Measurements from ENCODE around the gene PEX13.
"Not testable (repeated sequence)": the region's sequence is repeated elsewhere in the genome, so short reads cannot be mapped to it uniquely, and the experiment has no call there.

Gene PEX13

DNA sequence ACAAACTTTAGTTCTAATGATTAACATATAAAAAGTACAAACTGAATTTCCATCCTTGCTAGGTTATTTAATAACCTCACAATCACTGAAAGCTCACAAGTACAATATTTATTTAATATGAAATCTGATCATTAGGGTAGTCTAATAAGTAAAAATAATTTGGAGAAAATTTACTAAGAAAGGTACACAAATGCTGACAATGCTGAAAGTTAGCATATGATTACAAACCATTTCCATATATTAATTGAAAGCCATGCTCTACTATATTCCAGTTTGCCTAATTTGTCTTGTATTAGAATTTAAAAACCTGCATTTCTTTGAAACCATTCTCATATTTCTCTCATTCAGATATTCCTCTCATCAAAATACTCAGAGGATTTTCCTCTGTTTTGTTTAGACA is 8.2 kb upstream of the PEX13 start:
- DNase-seq, result no peak

DNA sequence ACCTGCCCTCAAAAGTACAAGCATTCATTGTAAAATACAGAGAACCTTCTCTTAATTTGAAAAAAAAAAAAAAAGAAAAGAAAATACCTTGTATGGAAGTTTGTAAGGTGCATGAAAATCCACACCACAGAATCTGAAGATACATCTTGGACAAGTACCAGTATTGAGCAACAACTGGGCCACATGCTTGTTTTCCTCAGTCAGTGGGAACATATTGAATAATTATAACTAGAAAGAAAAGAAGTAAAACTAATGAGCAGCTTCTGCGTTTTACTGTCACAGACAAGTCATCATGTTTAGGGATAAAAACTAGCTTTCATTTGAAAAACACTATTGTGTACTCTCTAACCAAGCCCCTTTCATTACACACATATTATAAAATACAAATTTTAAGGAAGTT is 5.8 kb upstream of the PEX13 start:
- DNase-seq, result no peak

DNA sequence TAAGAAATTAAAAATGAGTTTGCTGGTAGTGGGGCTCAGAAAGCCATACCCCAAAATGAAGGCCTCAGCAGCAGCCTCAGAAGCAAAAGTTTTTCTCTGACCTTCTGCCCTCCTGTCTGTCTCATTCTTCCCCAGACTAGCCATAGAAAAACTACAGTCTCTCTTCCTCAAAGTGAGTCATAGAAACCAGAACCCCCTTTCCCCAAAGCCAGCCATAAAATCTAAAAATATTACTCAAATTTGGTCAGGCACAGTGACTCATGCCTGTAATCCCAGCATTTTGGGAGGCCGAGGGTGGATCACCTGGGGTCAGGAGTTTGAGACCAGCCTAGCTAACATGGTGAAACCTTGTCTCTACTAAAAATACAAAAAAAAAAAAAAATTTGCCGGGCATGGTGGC is 5.2 kb upstream of the PEX13 start:
- DNase-seq, result peak; percentile 15

GRCh38 chr2:61013382-61013781 is 4.1 kb upstream of the PEX13 start:
- DNase-seq, result peak; percentile 12

DNA sequence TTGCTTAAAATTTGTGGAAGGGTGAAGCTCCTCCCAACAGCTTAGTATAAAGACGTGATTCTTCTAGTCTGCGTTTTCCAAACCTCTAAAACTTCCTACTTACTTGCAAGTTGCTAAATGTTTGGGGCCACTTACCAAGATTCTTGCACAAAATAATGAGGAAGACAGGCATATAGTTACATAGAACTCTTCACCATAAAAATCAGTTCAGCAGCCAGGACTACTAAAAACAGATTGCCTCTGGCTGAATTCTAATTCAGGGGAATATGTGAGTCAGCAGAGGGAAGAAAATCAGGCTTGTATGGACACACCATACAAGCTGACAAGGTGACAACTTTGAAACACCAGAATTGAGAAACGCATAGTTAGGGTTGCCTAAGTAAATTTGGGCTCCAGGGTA is 2.8 kb upstream of the PEX13 start:
- no peak for DNase-seq

DNA sequence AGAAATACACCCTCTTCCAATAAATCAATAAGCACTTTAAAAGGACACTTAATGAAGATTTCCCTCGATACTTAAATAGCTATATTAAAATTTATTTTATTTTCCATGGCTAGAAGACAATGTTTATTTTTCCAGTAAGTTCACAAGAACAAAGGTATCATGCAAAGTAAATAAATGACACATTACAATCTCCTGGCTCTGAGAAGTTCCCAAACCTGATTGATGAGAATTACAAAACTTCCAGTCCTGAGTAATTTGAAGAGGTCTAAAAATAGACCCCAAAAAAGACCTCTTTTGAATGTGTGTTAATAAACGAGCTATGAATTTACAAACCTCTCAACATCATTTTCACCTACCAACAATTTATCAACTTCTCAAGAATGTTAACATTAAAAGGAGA is 1.5 kb upstream of the PEX13 start:
- peak; percentile 81 for DNase-seq

- peak; percentile 62 for DNase-seq
Measured at GRCh38 chr2:61016392-61017002, 1.0 kb upstream of the PEX13 start.

GRCh38 chr2:61017003-61017555 is 441 bp upstream of the PEX13 start:
- peak; percentile 94 for DNase-seq

GRCh38 chr2:61018318-61018755 is 817 bp downstream of the PEX13 start:
- peak; percentile 49 for DNase-seq

DNA sequence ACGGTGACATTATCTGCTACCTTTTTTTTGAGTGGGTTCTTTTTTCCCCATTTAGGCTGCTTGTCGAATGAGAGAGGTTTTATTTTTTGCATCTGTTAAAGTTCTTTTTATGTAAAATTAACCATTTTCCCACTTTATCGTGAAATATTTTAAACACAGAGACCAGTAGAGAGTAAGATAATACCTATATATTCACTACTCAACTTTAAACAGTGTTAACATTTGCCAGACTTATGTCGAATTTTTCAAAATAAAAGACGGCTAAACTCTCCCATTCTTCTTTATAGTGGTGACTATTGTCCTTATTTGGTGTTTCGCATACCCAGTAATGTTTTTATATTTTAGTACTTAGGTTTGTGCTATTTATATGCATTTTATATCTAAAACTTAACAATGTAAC is 1.3 kb downstream of the PEX13 start:
- no peak for DNase-seq

GRCh38 chr2:61021228-61021660 is 3.7 kb downstream of the PEX13 start:
- no peak for DNase-seq

DNA sequence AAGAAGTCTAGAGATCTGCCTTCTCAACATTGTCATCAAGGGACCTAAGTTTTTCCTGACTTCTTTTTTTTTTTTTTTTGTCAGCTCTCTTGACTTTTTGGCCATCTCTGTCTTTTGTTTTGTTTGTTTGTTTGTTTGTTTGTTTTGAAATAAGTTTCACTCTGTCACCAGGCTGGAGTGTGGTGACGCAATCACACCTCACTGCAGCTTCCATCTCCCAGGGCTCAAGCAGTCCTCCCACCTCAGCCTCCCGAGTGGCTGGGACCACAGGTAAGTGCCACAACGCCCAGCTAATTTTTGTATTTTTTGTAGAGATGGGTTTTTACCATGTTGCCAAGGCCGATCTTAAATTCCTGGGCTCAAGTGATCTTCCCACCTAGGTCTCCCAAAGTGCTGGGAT is 6.2 kb downstream of the PEX13 start:
- no peak for DNase-seq

- DNase-seq, result no peak
Measured at GRCh38 chr2:61029533-61029932, 12.0 kb downstream of the PEX13 start.

GRCh38 chr2:61034592-61034991 is 17.1 kb downstream of the PEX13 start:
- not testable (repeated sequence) for DNase-seq

GRCh38 chr2:61036643-61037042 is 19.1 kb downstream of the PEX13 start:
- DNase-seq, result not testable (repeated sequence)

GRCh38 chr2:61042807-61043206 is 25.3 kb downstream of the PEX13 start:
- no peak for DNase-seq

DNA sequence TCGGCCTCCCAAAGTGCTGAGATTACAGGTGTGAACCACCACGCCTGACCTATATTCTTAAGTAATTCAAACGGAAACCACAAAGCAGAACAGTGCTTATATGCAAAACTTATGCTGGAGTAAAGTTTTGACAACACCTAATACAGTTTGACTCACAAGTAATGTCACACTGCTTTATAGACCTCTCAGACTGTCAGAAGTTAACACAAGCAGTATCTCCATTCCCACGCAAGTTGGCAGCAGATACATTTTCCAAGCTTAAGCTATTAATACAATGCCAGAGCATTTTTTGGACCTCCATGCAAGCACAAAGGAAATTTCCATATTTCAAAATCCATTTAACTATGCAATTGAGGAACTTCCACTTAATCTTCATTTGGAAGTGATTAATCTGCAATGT is 27.1 kb downstream of the PEX13 start:
- DNase-seq, result no peak

- DNase-seq, result no peak
Measured at GRCh38 chr2:61045226-61045625, 27.7 kb downstream of the PEX13 start.

DNA sequence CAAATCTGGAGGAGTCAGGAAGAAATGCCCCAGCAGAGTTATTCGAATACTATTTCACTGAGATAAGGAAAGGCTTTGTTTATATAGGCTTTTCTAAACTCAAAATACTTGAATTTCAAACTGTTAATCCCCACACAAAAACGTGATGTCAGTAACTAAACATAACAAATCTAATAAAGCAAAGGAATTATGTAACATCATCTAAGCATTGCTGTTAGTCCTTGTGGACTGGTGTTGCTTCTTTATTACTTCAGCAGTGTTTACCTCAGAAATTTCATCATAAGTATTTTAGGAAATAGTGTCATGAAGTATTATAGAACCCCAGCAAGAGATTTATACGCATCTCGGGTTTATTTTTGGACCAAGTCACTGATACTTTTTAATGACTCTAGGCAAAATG is 28.5 kb downstream of the PEX13 start:
- DNase-seq, result no peak

DNA sequence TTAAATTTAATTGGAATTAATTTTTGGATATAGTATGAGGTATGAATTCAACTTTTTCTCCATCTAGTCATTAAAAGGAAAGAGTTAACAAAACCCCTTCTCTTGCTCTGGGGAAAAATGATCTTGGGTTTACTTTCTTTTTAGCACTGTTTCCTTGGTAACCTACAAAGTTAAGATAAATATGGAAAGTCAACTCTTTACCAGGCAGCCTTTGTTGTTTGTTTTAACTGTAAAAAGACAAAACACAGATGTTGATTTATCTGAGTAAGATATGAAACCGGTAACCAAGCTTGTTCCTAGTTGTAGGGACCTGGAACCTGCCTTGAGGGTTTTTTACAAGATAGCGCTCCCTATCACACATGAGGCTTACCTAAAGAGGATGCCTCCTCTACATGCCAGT is 38.0 kb downstream of the PEX13 start:
- DNase-seq, result peak; percentile 57

GRCh38 chr2:61057562-61057961 is 40.0 kb downstream of the PEX13 start:
- DNase-seq, result no peak

DNA sequence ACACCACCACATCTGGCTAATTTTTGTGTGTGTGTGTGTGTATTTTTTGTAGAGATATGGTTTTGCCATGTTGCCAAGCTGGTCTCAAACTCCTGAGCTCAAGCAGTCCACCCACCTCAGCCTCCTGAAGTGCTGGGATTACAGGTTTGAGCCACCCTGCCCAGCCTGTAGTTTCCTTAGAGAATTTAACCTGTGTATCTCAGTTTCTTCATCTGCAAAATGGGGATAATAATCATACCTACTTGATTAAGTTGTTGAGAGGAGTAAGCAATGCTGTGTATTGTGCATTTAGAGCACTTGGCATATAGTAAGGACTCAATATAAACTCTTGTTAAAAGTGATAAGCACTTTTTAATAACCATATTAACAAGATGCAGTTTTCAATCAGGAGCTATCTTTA is 41.9 kb downstream of the PEX13 start:
- no peak for DNase-seq

GRCh38 chr2:61065714-61066709 is 48.5 kb downstream of the PEX13 start, which contains the start of gene SANBR:
Gene SANBR, plus strand, starts transcription at chr2:61065871. Its CDS starts 4,480 bp downstream, at chr2:61070351.
- peak; percentile 96 for DNase-seq

- DNase-seq, result no peak
Measured at GRCh38 chr2:61074100-61074499, 56.6 kb downstream of the PEX13 start.

Data from DMS53 (cell line).